ENCODE data around the gene STUM.

GRCh38 chr1:226648421-226648820 lies 99.9 kb downstream of the STUM start:
- TF ChIP-seq CTCF (IDR thresholded peaks at IDR 0.05) (no peak), POLR2A (IDR thresholded peaks at IDR 0.05) (no peak)

Data from adrenal gland (tissue), 5 donors.